Stimulated activated CD8-positive, alpha-beta memory T cell treated with anti-CD3 and anti-CD28 coated beads, Interleukin-12 subunit alpha, Interleukin-12 subunit beta, amount 100 ng/mL, for 24 hours (primary cell): ENCODE data around the gene KCNK13.
"Not testable (repeated sequence)": the region's sequence is repeated elsewhere in the genome, so short reads cannot be mapped to it uniquely, and the experiment has no call there.

Experiments
- DNase-seq: peaks from one replicate; pipeline ENCODE4 v3.0.0-alpha.2; 2020; ENCODE audit errors: extremely low read depth

KCNK13 gene

GRCh38 chr14:90061685-90062126, at the start of gene KCNK13:
KCNK13 (plus strand) TSS chr14:90061994; CDS start chr14:90062206, 212 bp downstream.
- no peak for DNase-seq

DNA sequence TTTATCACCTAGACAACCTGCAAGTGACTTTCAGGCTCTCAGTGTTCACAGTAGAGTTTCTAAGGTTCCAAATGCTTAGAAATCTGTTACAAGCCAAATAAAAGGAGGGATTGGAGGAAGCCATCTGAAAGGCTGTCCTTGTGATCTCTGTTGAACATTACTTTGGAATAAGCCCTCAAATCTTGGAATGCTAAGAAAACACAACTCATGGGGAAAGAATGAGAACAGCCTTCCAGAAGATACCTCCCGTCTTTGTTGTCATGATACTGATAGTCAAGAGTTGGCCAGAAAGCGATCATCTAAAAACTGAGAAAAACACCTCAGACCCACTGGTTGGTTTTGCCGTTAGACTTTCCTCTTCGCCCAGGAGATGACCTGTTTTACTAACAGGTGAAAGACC, 44.4 kb upstream of the KCNK13 start:
- DNase-seq = no peak

DNA sequence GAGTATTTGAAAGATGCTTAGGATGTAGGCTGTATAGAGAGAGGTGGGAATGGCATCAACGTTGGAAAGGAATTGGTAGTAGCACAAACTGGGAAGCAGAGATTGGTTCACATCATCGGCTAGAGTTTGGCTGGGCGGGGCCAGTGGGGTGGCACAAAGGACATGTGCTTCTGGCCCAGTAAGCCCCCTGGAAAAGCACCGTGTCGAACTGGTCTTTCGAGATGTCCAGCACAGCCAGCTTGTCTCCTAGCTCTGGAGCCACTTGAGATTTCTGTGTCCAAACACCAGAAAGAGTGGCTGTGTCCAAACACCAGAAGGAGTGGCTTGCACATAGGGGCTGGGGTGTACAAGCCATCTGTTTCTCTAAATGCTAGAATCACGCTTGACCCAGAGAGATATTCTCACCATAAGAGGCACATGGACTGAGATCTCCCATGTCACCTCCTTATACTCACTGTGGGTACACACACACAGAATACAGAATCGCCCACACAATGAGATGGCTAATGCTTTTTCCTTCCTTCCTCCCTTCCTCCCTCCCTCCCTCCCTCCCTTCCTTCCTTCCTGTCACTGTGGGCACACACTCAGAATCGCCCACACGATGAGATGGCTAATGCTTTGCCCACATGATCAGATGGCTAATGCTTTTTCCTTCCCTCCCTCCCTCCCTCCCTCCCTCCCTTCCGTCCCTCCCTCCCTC, 41.8 kb upstream of the KCNK13 start:
- no peak for DNase-seq

GRCh38 chr14:90023176-90023896, 38.5 kb upstream of the KCNK13 start:
- no peak for DNase-seq

DNA sequence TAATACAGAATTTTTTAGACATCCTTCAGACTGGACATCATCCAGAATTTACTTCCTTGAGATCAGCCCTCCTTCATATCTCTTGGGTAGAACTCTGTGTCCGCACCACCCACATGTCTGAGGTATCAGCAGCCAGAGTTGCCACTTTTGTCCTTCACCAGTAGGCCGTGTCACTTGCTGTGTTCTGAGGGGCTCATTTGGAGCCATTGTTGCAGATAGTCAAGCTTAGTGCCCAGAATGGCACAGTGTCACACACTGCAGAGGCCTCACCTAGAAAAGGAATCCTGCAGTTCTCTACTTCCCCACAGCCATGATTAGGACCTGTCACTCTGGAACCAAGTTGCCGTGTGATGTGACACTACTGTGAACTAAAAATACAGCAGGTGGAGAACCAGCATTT, 36.9 kb upstream of the KCNK13 start:
- DNase-seq = no peak

- DNase-seq = not testable (repeated sequence)
These were observed 35.2 kb upstream of the KCNK13 start for GRCh38 chr14:90026608-90027007.

DNA sequence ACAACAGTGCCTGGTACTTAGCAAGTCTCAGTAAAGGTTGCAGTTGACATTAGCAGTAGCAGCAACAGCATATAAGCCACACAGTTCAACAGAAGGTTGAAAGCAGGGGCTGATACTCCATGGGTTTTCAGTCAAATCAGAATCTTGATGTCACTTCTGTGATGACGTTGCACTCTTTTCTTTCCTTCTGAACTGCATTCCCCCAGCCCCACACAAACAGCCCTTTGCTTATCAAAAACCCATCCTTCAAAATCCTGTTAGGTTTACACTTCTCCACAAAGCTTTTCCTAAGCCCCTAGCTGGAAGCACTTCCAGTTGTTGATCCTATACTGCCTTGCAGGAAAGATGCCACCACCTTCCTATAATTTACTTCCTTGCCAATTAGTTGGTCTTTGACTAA, 34.0 kb upstream of the KCNK13 start:
- no peak for DNase-seq

DNA sequence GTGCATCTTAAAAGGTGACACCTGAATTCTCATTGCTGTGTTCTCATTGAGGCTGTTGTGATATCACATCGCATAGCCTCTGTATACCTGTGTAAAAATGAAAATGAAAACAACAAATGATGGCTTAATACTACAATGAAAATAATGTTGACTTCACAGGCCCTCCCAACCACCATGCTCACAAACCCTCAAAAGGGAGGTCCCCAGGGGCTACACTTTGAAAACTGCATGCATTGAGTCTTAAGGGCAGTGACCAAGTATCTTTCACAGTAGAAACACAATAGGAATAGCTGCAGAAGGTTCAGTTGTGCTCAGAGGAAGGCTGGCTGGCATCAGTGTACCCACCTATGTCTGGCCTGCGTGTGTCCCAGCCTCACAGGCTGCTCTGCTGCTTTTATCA, 27.6 kb upstream of the KCNK13 start:
- no peak for DNase-seq

GRCh38 chr14:90034835-90035525, 26.8 kb upstream of the KCNK13 start:
- DNase-seq = no peak

DNA sequence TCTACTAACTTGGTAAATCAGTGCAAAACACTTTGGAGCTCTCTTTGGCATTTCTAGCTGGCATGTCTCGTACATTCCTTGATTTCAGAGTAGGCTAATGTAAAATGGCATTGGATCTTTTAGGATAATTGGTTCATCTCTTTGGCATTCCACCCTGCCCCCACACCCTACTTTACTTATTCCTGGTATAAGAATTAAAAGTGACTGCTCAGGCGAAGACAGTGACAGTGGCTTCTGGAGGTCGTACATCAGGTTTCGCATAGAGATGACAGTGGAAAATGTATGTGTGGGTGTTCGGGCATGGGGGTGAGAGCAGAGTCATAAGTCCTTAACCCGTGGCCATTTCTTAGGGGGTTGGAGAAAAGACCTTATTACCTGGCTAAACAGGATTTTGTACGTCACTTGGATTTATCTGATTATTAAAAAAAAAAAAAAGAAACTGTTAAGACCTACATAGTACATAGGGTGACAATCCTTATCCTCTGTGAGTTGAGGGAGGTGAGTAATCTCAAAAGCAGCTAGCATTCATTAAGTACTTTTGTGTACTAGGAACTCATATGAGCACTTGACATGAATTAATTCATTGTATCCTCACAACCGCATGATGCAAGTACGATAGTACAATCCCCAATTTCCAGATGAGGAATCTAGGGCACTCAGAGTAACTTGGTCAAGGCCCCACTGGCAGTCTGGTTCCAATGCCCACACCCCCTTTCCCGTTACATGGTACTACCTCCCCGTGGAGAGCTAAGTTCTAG, 22.4 kb upstream of the KCNK13 start:
- DNase-seq = no peak

DNA sequence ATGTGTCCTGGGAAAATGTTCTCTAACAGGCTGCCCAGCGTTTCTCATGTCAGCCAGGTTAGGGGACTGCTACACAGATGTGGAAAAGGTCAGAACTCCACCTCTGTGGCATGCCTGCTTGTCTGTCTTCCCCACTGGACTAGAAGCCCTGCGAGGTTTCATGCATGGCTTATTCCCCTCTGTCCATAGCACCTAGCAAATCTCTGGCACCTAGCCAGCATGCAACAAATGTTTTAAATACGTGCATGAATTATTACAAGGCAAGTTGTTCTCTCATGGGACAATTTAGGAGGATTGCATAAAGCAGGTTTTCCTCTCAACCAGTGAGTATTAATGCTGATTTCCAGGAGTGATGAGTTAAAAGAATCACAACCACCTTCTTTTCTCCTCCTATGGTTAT, 21.4 kb upstream of the KCNK13 start:
- no peak for DNase-seq

DNA sequence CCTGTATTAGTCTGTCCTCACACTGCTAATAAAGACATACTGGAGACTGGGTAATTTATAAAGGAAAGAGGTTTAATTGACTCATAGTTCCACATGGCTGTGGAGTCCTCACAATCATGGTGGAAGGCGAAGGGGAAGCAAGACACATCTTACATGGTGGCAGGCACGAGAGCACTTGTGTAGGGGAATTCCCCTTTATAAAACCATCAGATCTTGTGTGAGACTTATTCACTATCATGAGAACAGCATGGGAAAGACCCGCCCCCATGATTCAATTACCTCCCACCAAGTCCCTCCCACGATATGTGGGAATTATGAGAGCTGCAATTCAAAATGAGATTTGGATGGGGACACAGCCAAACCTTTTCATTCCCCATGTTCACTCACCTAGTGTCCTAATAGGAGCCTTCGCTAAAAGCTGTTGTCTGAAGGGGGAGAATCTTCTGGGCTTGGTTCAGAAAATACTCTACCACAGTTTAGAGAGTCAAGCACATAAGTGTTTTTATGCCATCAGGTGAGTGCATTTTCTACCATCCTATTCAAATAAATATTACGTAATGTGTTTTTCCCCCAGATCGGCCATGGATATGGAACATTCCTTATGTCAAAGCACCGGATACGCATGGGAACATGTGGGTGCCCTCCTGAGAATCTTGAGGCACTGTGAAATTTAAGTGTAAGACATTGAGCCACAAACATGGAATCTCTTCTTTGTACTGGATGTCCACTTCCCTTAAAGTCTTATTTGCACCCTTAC, 19.1 kb upstream of the KCNK13 start:
- DNase-seq = no peak

DNA sequence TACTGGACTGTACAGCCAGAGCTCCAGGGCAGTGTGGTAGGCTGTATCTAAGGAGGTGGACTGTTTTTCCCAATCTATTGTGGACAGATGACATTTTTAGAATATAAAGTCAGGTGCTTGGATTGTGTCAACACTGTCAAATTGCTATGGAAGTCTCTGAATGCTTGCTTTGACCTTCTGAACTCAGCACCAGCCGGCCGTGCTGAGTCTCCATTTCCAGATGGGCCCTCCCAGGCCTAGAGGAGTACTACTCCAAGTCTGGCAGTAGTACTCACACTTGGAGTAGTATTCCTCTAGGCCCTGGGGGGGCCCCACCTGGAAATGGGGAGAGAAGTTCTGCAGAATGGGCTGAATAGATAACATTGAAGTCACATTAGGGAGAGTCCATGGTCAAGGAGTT, 16.2 kb upstream of the KCNK13 start:
- DNase-seq = no peak

DNA sequence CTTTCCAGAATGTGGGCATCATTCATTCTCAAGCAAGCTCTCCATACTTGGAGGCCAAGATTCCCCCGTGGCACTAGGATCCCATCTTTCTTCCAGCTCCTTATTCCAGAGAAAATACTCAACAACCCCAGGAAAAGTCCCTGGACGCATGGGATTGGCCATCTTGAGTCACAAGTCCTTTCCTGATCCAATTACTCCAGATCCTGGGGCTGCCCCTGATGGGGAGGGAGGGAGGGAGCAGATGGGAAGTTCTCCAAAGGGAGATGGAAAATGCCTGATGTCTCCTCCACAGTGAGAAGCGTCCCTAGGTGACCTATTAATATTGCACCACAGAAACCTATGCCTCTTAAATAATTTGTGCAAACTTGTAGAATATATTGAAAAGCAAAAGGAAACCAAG, 12.4 kb upstream of the KCNK13 start:
- no peak for DNase-seq

GRCh38 chr14:90050271-90050670, 11.5 kb upstream of the KCNK13 start:
- DNase-seq = no peak

- DNase-seq = no peak
These were observed 8.8 kb upstream of the KCNK13 start for GRCh38 chr14:90053044-90053443.

DNA sequence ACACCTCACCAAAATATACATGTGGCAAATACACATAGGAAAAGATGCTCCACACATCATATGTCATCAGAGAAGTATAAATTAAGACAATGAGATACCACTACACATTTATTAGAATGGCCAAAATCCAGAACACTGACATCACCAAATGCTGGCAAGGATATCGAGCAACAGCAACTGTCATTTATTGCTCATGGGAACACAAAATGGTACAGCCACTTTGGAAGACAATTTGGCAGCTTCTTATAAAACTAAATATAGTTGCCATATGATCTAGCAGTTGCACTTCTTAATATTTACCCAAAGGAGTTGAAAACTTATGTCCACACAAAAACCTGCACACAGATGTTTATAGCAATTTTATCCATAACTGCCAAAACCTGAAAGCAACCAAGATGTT, 7.0 kb upstream of the KCNK13 start:
- no peak for DNase-seq

DNA sequence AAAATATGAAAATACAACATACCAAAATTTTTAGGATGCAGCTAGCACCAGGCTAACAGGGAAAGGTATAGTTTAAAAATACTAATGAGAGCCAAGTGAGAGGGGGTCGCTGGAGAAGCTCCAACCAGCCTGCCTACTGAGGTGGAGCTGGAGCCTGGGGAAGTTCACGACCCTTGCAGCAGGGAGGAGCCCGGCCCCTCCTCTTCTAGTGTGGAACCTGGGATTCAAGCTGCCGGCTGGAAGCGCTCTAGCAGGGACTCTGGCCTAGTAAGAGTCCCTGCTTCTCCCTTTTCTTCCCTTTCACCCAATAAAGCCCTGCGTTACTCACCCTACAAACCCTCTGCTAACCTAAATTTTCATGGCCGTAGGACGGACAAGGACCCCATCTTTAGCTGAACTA, 5.0 kb upstream of the KCNK13 start:
- no peak for DNase-seq

- DNase-seq = no peak
These were observed 2.8 kb upstream of the KCNK13 start for GRCh38 chr14:90058876-90059458.

GRCh38 chr14:90060312-90060964, 1.4 kb upstream of the KCNK13 start:
- peak; percentile 11 for DNase-seq
